Prostate gland (tissue), 2 donors: Measurements from ENCODE around the gene PLCB4. TPM values are rescaled to one million over a fixed set of nuclear protein-coding genes. Genes with fewer than 3 reads are reported as not detected.

Experiments
- DNase-seq: peaks from one replicate; pipeline ENCODE4 v3.0.0-alpha.2; 2019; ENCODE audit warnings: low spot score
- H3K27ac ChIP-seq, 2 donors: fragments of 200-600 bp; sonication (generic); 2 replicates each; pipeline ENCODE4 v1.5.1; 2017 to 2019
- H3K27me3 ChIP-seq: fragments of 200-600 bp; sonication (generic); replicated peaks from 2 replicates; pipeline ENCODE4 v1.5.1; 2019; ENCODE audit not compliant: insufficient read depth
- H3K36me3 ChIP-seq, 2 donors: fragments of 200-600 bp; sonication (generic); 1 replicate in 1 of 2; 2 replicates in 1 of 2; pipeline versions ENCODE4 v1.5.1 to v1.8.1; 2017 to 2019
- H3K4me1 ChIP-seq: fragments of 200-600 bp; sonication (generic); replicated peaks from 2 replicates; pipeline ENCODE4 v1.5.1; 2019
- H3K4me3 ChIP-seq, 2 donors: fragments of 200-600 bp; sonication (generic); 2 replicates each; pipeline ENCODE4 v1.5.1; 2017 to 2019
- H3K9me3 ChIP-seq: fragments of 200-600 bp; sonication (generic); 2 replicates; pipeline ENCODE4 v1.5.1; 2017
- CTCF ChIP-seq, 4 experiments: fragments of 200-600 bp in 2 of 4; fragments of 450-650 bp in 2 of 4; sonication (generic) in 2 of 4; IDR thresholded peaks; 1 replicate in 3 of 4; 2 replicates in 1 of 4; pipeline ENCODE4 v1.5.1; 2016 to 2019; ENCODE audit warnings: antibody characterized with exemption in 4 of 4, mild to moderate bottlenecking in 2 of 4, moderate library complexity in 2 of 4
- POLR2A ChIP-seq: fragments of 450-650 bp; IDR thresholded peaks from one replicate; pipeline ENCODE4 v1.6.1; 2016; ENCODE audit warnings: antibody characterized with exemption, mild to moderate bottlenecking
- POLR2AphosphoS5 ChIP-seq: sonication (generic); formaldehyde crosslinking; IDR thresholded peaks from one replicate; pipeline ENCODE4 v1.6.1; 2017; ENCODE audit warnings: antibody characterized with exemption
- WGBS: methylation state at CpG from one replicate; pipeline ENCODE4 v1.1.5; 2018; 5-methylcytosine and 5-hydroxymethylcytosine counted together
- intact Hi-C: fragments of 100-400 bp; cut with DNase I; formaldehyde crosslinking; loops from one replicate; pipeline ENCODE4 v1.14.2; 2022
- total RNA-seq, 2 donors: library from RNA; depleted of rRNA; stranded (reverse); fragments of >200 nt; gene quantifications; one replicate each; pipeline ENCODE4 v1.1.0, GENCODE V29; 2016

The PLCB4 gene
- total RNA-seq, 2 donors from 2014 or later = 9.1 to 11.6 TPM

- TF ChIP-seq POLR2A (no peak), POLR2AphosphoS5 (no peak), CTCF (IDR thresholded peaks at IDR 0.05) (no peak)
- Histone ChIP-seq H3K4me3 (no peak overlapping the region), H3K27me3 (no peaks in the 10 kb centered on the region), H3K36me3 (no peaks in the 10 kb centered on the region), H3K4me1 (no peaks in the 10 kb centered on the region), H3K27ac (no peak overlapping the region), H3K9me3 (no peaks in the 10 kb centered on the region)
- intact Hi-C loops = no loop called here
- DNase-seq = no peak
- WGBS = 96% methylated on average over 1 of the region's 1 CpG
Observed at GRCh38 chr20:9300534-9300933, 231.6 kb downstream of the PLCB4 start.

GRCh38 chr20:9301129-9302090, 232.5 kb downstream of the PLCB4 start:
- no peaks in the 10 kb centered on the region for H3K9me3 ChIP-seq
- no peak overlapping the region for H3K27ac ChIP-seq
- 62% methylated on average over 10 of the region's 10 CpGs for WGBS
- H3K27me3 ChIP-seq = no peaks in the 10 kb centered on the region
- no peaks in the 10 kb centered on the region for H3K36me3 ChIP-seq
- no peak overlapping the region for H3K4me3 ChIP-seq
- peak; percentile 77 for DNase-seq
- TF ChIP-seq CTCF (IDR thresholded peaks at IDR 0.05) (no peak), POLR2A (no peak), POLR2AphosphoS5 (peak; percentile 75)
- H3K4me1 ChIP-seq = no peaks in the 10 kb centered on the region
- intact Hi-C loops = no loop called here

- no peak for DNase-seq
- Histone ChIP-seq H3K4me1 (no peaks in the 10 kb centered on the region), H3K27ac (no peak overlapping the region), H3K4me3 (no peak overlapping the region), H3K27me3 (no peaks in the 10 kb centered on the region), H3K9me3 (no peaks in the 10 kb centered on the region), H3K36me3 (no peaks in the 10 kb centered on the region)
- intact Hi-C loops = no loop called here
- WGBS = 29% methylated on average over 1 of the region's 1 CpG
- no peak for TF ChIP-seq POLR2A
- no peak for TF ChIP-seq CTCF (IDR thresholded peaks at IDR 0.05)
Observed at GRCh38 chr20:9302091-9302462, 233.2 kb downstream of the PLCB4 start.

GRCh38 chr20:9306521-9306920, 237.6 kb downstream of the PLCB4 start:
- no peak overlapping the region for H3K27ac ChIP-seq
- peak; percentile 64 for DNase-seq

More at GRCh38 chr20:9306521-9306920, 237.6 kb downstream of the PLCB4 start:
- Histone ChIP-seq H3K36me3 (no peaks in the 10 kb centered on the region), H3K4me3 (no peak overlapping the region), H3K9me3 (no peaks in the 10 kb centered on the region), H3K27me3 (no peaks in the 10 kb centered on the region), H3K4me1 (no peaks in the 10 kb centered on the region)
- WGBS = 58% methylated on average over 1 of the region's 1 CpG
- intact Hi-C loops = no loop called here
- TF ChIP-seq CTCF (IDR thresholded peaks at IDR 0.05) (no peak), POLR2AphosphoS5 (peak; percentile 90)
